ENCODE results near the gene COL12A1. TPM values are rescaled to one million over a fixed set of nuclear protein-coding genes. Genes with fewer than 3 reads are reported as not detected.
A peak's percentile ranks its signal among the peaks of the same experiment; 100 is the strongest.

The COL12A1 gene
- total RNA-seq, 1 donor, result 1,591 TPM

DNA sequence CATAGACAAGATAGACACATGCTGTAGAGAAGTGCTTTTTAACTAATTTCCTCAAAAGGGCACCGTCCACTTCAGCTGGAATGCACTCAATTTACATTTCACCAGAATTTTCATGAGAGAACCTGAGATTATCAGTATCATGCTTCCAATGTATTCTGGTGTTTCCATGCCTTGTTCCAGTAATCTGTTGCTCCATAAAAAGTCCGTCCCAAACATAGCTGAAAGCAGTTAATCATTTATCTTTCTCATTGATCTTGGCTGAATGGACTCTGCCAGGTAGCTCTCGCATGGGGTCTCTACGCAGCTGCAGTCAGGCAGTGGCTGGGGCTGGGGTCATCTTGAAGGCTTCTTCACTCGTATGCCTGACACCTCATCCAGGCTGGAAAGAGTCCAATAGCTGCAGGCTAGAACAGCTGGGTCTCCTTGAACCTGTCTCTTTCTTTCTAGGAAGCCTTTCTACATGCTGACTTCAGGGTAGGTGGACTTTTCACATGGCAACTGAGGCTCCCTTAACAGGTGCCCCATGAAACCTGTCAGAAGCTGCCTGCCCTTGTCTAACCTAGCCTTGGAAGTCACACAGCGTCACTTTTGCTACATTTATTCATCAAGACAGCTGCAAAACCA is 18.6 kb upstream of the COL12A1 start:
- no peaks in the 10 kb centered on the region for H3K79me2 ChIP-seq (ENCODE audit: insufficient read depth, low read length)
- no peaks in the 10 kb centered on the region for H3K9me3 ChIP-seq (ENCODE audit: low read depth, low read length)
- TF ChIP-seq, protein P1, sequence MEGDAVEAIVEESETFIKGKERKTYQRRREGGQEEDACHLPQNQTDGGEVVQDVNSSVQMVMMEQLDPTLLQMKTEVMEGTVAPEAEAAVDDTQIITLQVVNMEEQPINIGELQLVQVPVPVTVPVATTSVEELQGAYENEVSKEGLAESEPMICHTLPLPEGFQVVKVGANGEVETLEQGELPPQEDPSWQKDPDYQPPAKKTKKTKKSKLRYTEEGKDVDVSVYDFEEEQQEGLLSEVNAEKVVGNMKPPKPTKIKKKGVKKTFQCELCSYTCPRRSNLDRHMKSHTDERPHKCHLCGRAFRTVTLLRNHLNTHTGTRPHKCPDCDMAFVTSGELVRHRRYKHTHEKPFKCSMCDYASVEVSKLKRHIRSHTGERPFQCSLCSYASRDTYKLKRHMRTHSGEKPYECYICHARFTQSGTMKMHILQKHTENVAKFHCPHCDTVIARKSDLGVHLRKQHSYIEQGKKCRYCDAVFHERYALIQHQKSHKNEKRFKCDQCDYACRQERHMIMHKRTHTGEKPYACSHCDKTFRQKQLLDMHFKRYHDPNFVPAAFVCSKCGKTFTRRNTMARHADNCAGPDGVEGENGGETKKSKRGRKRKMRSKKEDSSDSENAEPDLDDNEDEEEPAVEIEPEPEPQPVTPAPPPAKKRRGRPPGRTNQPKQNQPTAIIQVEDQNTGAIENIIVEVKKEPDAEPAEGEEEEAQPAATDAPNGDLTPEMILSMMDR (IDR thresholded peaks at IDR 0.05; ENCODE audit: extremely low read depth, low read depth, low read length), result no peak
- no peaks in the 10 kb centered on the region for H4K20me1 ChIP-seq (ENCODE audit: insufficient read depth, low read length)
- no peaks in the 10 kb centered on the region for H3K27me3 ChIP-seq (ENCODE audit: insufficient read depth, low read length)
- peaks cover 5% of the 10 kb centered on the region for H3K4me1 ChIP-seq (ENCODE audit: insufficient read depth, low read length)
- no peak overlapping the region for H3K4me2 ChIP-seq (ENCODE audit: insufficient read depth, low read length)
- H3K27ac ChIP-seq (ENCODE audit: low read depth, low read length), result no peak overlapping the region
- no peak for DNase-seq (ENCODE audit: insufficient read length, low spot score, missing footprints)
- no peak overlapping the region for H3K4me3 ChIP-seq (ENCODE audit: insufficient read depth, low read length)
- H2AFZ ChIP-seq (ENCODE audit: low read length), result no peak overlapping the region
- H3K36me3 ChIP-seq (ENCODE audit: insufficient read depth, low read length), result no peaks in the 10 kb centered on the region

DNA sequence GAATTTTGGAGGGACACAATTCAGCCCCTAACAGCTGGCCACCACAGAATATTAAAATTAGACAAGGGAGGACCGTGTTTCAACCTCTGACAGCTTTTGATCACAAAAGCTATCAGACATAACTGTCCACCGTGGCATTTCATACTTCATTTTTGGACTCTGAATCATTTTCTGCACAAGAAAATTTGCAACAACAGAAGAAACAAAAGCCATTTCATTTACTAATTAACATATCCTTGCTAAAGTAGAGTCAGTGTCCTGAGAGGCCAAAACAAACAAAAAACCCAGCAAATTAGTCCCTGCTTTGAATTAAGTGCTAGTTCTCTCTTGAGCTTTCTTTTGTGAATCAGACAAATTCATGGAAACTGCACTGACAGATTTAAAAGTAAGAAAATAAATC is 17.6 kb upstream of the COL12A1 start:
- Histone ChIP-seq H3K4me3 (ENCODE audit: insufficient read depth, low read length) (no peak overlapping the region), H3K9me3 (ENCODE audit: low read depth, low read length) (no peaks in the 10 kb centered on the region), H3K4me2 (ENCODE audit: insufficient read depth, low read length) (peak overlapping the region; percentile 16), H3K79me2 (ENCODE audit: insufficient read depth, low read length) (no peaks in the 10 kb centered on the region), H3K27ac (ENCODE audit: low read depth, low read length) (no peak overlapping the region), H3K27me3 (ENCODE audit: insufficient read depth, low read length) (no peaks in the 10 kb centered on the region), H3K4me1 (ENCODE audit: insufficient read depth, low read length) (peaks cover 5% of the 10 kb centered on the region), H2AFZ (ENCODE audit: low read length) (no peak overlapping the region), H4K20me1 (ENCODE audit: insufficient read depth, low read length) (no peaks in the 10 kb centered on the region), H3K36me3 (ENCODE audit: insufficient read depth, low read length) (no peaks in the 10 kb centered on the region)
- TF ChIP-seq, protein P1 (IDR thresholded peaks at IDR 0.05; ENCODE audit: extremely low read depth, low read depth, low read length), result no peak
- peak; percentile 3 for DNase-seq (ENCODE audit: insufficient read length, low spot score, missing footprints)

DNA sequence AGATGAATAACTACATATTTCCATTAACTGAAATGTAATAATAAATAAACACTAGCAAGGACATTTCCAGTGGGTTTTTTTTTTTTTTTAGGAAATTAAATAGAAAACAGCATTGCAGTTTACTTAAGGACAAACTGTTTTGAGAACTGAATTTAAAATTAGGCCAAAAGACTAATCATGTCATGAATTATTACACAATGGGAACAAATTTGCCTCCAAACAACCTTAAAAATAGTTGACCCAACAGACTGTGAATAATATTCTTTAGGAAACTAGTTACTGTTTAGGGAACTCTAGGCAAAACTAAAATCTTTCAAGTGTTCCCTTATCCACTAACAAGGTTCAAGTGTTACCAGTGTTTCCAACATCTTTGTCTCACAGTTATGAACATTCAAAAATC is 16.4 kb upstream of the COL12A1 start:
- Histone ChIP-seq H3K79me2 (ENCODE audit: insufficient read depth, low read length) (no peaks in the 10 kb centered on the region), H3K4me3 (ENCODE audit: insufficient read depth, low read length) (no peak overlapping the region), H3K9me3 (ENCODE audit: low read depth, low read length) (no peaks in the 10 kb centered on the region), H3K36me3 (ENCODE audit: insufficient read depth, low read length) (no peaks in the 10 kb centered on the region), H3K4me1 (ENCODE audit: insufficient read depth, low read length) (peaks cover 10% of the 10 kb centered on the region), H4K20me1 (ENCODE audit: insufficient read depth, low read length) (no peaks in the 10 kb centered on the region), H3K27me3 (ENCODE audit: insufficient read depth, low read length) (no peaks in the 10 kb centered on the region), H3K4me2 (ENCODE audit: insufficient read depth, low read length) (no peak overlapping the region), H3K27ac (ENCODE audit: low read depth, low read length) (no peak overlapping the region), H2AFZ (ENCODE audit: low read length) (no peak overlapping the region)
- TF ChIP-seq, protein P1 (IDR thresholded peaks at IDR 0.05; ENCODE audit: extremely low read depth, low read depth, low read length), result no peak
- no peak for DNase-seq (ENCODE audit: insufficient read length, low spot score, missing footprints)

GRCh38 chr6:75221116-75221515 is 15.3 kb upstream of the COL12A1 start:
- Histone ChIP-seq H3K27me3 (ENCODE audit: insufficient read depth, low read length) (no peaks in the 10 kb centered on the region), H3K36me3 (ENCODE audit: insufficient read depth, low read length) (no peaks in the 10 kb centered on the region), H4K20me1 (ENCODE audit: insufficient read depth, low read length) (no peaks in the 10 kb centered on the region), H2AFZ (ENCODE audit: low read length) (no peak overlapping the region), H3K9me3 (ENCODE audit: low read depth, low read length) (no peaks in the 10 kb centered on the region), H3K4me1 (ENCODE audit: insufficient read depth, low read length) (peaks cover 14% of the 10 kb centered on the region), H3K4me3 (ENCODE audit: insufficient read depth, low read length) (no peak overlapping the region), H3K79me2 (ENCODE audit: insufficient read depth, low read length) (no peaks in the 10 kb centered on the region), H3K27ac (ENCODE audit: low read depth, low read length) (no peak overlapping the region), H3K4me2 (ENCODE audit: insufficient read depth, low read length) (no peak overlapping the region)
- no peak for DNase-seq (ENCODE audit: insufficient read length, low spot score, missing footprints)
- TF ChIP-seq, protein P1 (IDR thresholded peaks at IDR 0.05; ENCODE audit: extremely low read depth, low read depth, low read length), result no peak
